SU-DHL-6 (cell line): ENCODE measurements around the gene LRRTM4.

ENCODE experiments used
- CTCF ChIP-seq: fragments of 200-600 bp; sonication (generic); IDR thresholded peaks from one replicate; pipeline ENCODE4 v1.5.1; 2017; ENCODE audit warnings: antibody characterized with exemption, mild to moderate bottlenecking, low read length, moderate library complexity; ENCODE audit not compliant: insufficient read depth, poor library complexity, severe bottlenecking
- EZH2phosphoT487 ChIP-seq: fragments of 200-600 bp; sonication (generic), shearing (Covaris generic); conservative IDR thresholded peaks from 2 replicates; pipeline ENCODE4 v1.6.1; 2018; ENCODE audit warnings: mild to moderate bottlenecking, antibody characterized with exemption, low read length, moderate library complexity, mixed read lengths

- no peak for TF ChIP-seq CTCF
- no peak for TF ChIP-seq EZH2phosphoT487
Observed at GRCh38 chr2:77309725-77310124, 212.5 kb downstream of the LRRTM4 start.
